Midbrain (tissue), 1 donor: ENCODE data around the gene PANK2.
A peak's percentile ranks its signal among the peaks of the same experiment; 100 is the strongest.
"Not testable (repeated sequence)": the region's sequence is repeated elsewhere in the genome, so short reads cannot be mapped to it uniquely, and the experiment has no call there.

Source experiments
- DNase-seq: peaks from one replicate; lab custom pipeline; 2025; lab: John Stamatoyannopoulos, UW

The PANK2 gene

GRCh38 chr20:3927486-3928291 lies 38.5 kb downstream of the PANK2 start:
- no peak for DNase-seq

- DNase-seq = no peak
These were observed 40.5 kb downstream of the PANK2 start for GRCh38 chr20:3929713-3930060.

GRCh38 chr20:3930265-3931206 lies 41.3 kb downstream of the PANK2 start:
- DNase-seq = no peak

GRCh38 chr20:3931664-3932063 lies 42.5 kb downstream of the PANK2 start:
- DNase-seq = no peak

GRCh38 chr20:3932277-3932676 lies 43.1 kb downstream of the PANK2 start:
- DNase-seq = no peak

- peak; percentile 9 for DNase-seq
These were observed 43.5 kb downstream of the PANK2 start for GRCh38 chr20:3932681-3933080.

GRCh38 chr20:3933218-3933617 lies 44.0 kb downstream of the PANK2 start:
- DNase-seq = no peak

- no peak for DNase-seq
These were observed 45.4 kb downstream of the PANK2 start for GRCh38 chr20:3934624-3935023.

- DNase-seq = no peak
These were observed 46.2 kb downstream of the PANK2 start for GRCh38 chr20:3935295-3935955.

GRCh38 chr20:3935956-3936340 lies 46.8 kb downstream of the PANK2 start:
- no peak for DNase-seq

GRCh38 chr20:3937618-3938017 lies 48.4 kb downstream of the PANK2 start:
- DNase-seq = no peak

GRCh38 chr20:3940905-3941304 lies 51.7 kb downstream of the PANK2 start:
- DNase-seq = no peak

GRCh38 chr20:3946666-3947065 lies 57.5 kb downstream of the PANK2 start:
- not testable (repeated sequence) for DNase-seq

GRCh38 chr20:3964719-3965118 lies 75.5 kb downstream of the PANK2 start:
- no peak for DNase-seq

GRCh38 chr20:3966571-3966970 lies 77.4 kb downstream of the PANK2 start:
- no peak for DNase-seq

- no peak for DNase-seq
These were observed 80.8 kb downstream of the PANK2 start for GRCh38 chr20:3970016-3970415.

GRCh38 chr20:3971145-3971544 lies 82.0 kb downstream of the PANK2 start:
- DNase-seq = no peak

GRCh38 chr20:3972161-3972560 lies 83.0 kb downstream of the PANK2 start:
- no peak for DNase-seq

- not testable (repeated sequence) for DNase-seq
These were observed 83.4 kb downstream of the PANK2 start for GRCh38 chr20:3972631-3973030.

- DNase-seq = no peak
These were observed 84.5 kb downstream of the PANK2 start for GRCh38 chr20:3973705-3974104.

- DNase-seq = no peak
These were observed 87.3 kb downstream of the PANK2 start for GRCh38 chr20:3976511-3976910.
